ENCODE data around the gene GRIA3.
A peak's percentile ranks its signal among the peaks of the same experiment; 100 is the strongest.

Gene GRIA3

DNA sequence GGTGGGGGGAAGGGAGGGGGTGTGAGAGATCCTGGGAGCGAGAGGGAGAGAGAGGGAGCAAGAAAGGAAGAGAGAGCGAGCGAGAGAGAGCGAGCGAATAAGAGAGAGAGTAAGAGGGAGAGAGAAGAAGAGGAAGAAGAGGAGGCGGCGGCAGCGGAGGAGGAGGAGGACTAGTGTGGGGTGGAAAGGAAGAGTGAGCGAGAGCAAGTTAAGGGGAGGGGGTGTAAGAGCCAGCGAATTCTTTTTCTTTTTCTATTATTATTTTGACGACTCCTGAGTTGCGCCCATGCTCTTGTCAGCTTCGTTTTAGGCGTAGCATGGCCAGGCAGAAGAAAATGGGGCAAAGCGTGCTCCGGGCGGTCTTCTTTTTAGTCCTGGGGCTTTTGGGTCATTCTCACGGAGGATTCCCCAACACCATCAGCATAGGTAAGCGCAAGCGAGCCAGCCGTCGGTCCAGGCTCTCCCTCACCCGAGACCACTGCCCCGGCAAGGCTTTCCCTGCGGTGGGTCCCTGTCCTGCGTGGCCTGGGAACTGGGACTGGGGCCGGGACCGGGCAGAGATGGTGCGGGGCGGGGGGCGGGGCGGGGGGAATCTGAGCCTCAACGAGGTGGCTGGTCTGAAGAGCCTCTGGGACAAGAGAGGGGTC, at the start of gene GRIA3:
GRIA3 (plus strand) TSS at position 60 of the 647 bp plus-strand sequence; CDS start at position 318, 258 bp downstream.
- no peak for DNase-seq (ENCODE audit: low spot score)

DNA sequence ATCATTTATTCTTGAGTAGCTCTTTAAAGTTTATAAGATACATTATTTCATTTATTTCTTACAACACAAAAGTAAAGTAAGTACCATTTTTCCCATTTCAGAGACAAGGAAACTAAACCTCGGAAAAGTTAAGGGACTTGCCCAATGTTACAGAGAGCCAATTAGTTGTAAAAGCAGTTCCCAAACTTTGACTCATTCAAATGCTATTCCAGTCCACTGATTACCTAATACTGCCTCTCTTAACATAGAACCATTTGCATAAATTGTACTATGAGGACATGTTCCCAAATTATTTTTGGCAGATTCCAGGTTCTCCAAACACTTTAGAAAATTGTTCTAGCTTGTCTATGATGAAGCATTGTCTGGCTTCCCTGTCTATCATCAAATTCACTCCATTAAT, 45.6 kb upstream of the GRIA3 start:
- DNase-seq (ENCODE audit: low spot score): no peak

DNA sequence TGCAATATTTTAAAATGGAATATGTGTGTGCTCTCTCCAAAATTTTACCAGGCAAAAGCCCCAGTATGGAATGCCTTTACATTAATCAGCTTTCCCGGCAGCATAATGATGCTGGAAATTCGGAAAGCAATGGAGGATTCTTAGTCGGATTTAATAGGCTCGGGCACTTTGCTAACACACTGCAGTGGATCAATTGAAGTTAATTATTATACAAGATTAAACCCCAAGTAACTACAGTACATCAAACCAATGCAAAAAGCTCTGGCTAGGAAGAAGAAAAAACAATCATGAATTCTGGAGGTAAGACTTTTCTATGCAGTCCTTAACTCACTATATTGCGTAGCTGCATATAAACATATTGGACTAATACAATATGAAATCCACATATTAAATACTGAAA, 43.6 kb upstream of the GRIA3 start:
- DNase-seq (ENCODE audit: low spot score): no peak

DNA sequence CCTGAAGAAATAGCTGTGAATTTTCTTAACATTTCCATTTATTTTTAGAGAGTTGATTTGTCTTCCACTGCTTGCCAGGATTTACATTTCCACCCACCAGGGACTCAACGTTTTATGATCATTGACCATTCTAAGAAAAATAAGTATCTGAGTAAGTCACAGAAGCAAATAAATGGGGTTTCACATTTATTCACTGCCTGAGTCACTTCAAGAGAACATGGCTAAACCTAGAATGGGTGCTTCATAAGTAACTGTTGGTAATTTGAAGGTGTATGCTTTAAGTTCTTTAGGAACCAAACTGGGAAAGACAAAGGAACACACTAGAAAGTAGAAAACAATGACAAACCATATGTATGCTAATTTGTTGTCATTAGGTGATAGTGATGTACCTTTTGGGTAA, 43.2 kb upstream of the GRIA3 start:
- no peak for DNase-seq (ENCODE audit: low spot score)

DNA sequence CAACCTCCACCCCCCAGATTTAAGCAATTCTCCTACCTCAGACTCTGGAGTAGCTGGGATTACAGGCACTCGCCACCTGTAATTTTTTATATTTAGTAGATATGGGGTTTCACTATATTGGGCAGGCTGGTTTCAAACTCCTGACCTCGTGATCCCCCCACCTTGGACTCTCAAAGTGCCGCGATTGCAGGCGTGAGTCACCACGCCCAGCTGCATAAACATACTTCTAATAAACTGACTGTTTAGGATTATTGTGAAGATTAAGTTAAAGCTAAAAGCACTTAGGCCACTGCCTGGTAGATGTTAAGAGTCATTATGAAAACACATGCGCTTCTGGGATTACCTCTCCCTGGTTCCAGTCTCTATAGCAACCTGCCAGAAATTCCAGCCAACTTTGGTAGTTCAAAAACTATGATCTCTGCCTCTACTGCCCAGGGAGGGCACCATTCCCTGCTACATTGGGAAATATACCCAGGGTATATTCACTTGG, 30.2 kb upstream of the GRIA3 start:
- no peak for DNase-seq (ENCODE audit: low spot score)

DNA sequence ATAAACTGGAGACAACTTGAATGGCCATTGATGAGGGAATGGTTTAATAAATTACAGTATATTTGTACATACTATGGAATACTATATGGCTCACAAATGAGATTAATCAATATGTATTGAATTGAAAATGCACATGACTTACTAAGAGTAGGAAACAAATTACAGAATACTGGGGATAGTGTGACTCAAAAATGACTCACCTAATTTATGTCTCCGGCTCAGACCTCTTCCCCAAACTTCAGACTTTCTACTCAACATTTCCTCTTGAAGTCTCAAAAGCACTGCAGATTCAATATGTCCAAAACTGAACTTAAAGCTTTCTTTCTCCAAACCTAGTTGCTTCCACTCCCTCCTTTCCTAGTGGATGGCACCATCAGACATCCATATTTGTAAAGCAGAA, 28.8 kb upstream of the GRIA3 start:
- DNase-seq (ENCODE audit: low spot score): no peak

DNA sequence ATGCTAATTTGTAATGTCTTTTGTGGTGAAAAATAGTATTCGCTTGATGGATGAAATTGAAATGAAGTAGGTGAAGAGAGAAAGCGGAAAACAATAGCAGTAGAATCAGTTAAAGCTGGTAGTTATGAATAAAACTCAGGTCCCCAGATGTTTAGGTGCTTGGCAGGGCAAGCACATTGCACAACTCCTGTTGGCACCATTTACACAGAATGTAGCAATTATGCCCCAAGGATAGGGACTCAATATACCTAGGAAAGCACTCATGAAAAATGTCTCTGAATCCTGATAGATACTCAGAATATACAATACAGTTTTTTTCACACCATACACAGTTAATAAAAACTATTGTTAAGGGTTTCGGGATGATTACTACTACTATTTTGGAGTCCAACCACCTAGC, 26.5 kb upstream of the GRIA3 start:
- no peak for DNase-seq (ENCODE audit: low spot score)

DNA sequence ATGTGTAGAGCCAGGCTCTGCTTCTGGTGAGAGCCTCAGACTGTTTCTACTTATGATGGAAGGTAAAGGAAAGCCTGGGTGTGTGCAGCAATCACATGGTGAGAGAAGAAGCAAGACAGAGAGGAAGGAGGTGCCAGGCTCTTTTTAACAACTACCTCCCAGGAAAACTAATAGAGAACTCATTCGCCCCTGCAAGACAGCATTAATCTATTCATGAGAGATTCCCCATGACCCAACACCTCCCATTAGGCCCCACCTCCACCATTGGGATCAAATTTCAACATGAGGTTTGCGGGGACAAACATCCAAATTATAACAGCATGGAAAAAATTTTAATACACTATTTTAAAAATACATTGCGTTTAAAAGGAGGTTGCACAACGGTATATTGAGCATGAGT, 24.7 kb upstream of the GRIA3 start:
- DNase-seq (ENCODE audit: low spot score): no peak

DNA sequence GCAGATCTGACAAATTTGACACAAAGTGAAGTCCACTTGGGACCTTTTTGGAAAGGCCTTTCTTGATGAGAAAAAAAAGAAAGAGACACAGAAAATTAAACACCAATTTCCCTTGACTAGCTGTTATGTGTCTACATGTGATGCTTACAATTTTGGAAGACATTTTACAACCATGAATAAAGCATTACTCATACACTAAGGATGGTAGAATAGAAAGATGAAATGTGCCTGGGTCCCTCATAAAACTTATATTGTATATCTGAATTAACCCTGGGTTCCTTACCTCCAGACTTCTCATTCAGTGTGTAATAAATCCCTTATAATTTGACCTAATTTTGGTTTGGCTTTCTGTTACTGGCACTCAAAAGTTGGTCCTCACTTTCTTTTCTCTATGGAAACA, 16.5 kb upstream of the GRIA3 start:
- no peak for DNase-seq (ENCODE audit: low spot score)

DNA sequence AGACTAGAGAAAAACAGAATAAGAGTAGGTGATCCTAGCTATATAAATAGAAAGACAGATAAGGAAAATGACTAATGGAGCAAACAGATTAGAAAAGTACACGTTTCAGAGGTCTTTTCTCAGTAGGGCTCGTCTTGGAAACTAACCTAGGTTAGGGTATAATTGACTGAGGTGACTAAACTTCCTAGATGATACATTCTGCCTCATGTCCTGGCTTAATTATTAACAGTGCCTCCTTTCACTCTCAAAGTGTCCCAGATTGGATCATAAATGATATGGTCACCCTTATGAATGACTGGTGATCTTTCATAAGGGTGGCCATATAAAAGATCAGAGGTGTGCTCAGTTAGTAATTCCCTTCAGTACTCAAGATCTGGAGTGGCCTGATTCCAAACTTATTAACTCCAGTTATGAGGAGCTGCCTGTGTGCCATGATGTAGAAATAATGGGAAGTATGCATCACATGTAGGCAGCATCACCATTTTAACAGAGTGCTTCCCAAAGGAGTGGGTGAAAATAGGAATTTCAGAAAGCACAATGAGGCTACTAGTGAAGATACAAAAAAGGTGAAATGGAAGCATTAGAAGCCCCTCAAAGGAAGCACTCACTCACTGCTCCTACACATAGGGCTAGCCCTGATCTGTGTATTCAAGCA, 14.7 kb upstream of the GRIA3 start:
- no peak for DNase-seq (ENCODE audit: low spot score)

DNA sequence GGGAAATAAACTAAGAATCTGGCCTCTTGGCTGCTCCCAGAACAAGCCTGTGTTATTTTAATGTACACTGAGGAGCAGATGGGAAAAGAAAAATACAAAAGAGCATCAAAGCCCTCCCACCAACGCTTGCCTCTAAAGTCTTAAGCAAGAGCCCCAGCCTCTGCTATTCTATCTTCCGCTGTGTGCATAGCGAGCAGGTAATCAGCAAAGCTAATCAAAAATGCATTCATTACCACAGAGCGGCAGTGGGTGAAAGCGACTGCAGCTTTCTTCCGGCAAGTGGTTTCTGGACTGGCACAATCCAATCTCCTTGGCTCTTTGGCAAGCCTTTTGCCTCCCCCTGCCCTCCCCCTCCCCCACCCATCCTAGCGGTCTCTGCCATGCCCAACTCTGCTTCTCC, 13.5 kb upstream of the GRIA3 start:
- no peak for DNase-seq (ENCODE audit: low spot score)

DNA sequence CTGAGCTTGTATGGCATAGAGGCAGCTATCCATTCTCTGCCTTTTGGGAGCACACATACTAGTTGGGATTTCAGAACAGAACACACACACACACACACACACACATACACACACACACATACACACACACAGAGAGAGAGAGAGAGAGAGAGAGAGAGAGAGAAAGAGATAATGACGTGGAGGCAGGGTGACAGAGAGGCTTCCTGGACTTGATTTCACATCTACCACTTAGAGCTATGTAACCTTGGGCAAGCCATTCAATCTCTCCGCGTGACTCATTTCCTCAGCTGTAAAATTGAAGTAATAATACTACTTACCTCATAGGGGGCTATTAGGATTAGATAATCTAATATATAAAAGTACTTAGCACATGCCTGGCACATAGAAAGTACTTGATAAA, 12.3 kb upstream of the GRIA3 start:
- DNase-seq (ENCODE audit: low spot score): no peak

DNA sequence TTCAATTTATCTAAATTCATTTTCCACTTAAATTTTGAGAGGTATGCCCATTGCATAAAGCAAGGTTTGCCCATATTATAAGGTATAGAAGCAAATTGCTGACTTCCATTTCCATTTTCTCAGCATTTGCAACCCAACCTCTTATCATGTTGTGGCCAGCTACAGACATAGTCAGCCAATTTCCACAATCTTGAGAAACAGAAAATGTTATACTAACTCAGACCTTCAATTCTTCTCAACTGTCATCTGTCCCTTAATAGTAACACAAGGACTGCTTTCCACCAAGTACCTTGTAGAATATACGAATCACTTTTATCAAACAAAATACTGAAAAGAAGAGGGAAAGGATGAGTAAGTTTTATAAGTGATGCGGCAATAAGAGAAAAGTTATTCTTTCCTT, 11.2 kb upstream of the GRIA3 start:
- no peak for DNase-seq (ENCODE audit: low spot score)

DNA sequence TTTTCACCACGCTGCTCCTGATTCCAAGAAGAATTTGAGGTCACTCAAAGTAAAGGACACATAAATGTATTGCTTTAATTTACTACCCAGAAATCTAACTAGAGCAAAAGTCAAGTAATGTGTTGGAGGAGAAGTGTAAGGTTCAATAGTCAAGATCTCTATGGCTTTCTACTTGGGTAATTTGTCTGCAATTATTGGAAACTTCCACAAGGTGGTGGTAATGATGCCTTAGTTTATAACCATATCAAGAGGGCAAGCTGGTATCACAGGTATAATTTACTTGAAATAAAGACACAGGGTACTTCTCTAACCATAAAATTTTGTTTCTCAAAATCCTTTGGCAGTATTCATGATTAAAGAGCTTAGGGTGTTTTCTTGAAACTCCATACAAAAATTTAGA, 10.2 kb upstream of the GRIA3 start:
- peak; percentile 27 for DNase-seq (ENCODE audit: low spot score)

DNA sequence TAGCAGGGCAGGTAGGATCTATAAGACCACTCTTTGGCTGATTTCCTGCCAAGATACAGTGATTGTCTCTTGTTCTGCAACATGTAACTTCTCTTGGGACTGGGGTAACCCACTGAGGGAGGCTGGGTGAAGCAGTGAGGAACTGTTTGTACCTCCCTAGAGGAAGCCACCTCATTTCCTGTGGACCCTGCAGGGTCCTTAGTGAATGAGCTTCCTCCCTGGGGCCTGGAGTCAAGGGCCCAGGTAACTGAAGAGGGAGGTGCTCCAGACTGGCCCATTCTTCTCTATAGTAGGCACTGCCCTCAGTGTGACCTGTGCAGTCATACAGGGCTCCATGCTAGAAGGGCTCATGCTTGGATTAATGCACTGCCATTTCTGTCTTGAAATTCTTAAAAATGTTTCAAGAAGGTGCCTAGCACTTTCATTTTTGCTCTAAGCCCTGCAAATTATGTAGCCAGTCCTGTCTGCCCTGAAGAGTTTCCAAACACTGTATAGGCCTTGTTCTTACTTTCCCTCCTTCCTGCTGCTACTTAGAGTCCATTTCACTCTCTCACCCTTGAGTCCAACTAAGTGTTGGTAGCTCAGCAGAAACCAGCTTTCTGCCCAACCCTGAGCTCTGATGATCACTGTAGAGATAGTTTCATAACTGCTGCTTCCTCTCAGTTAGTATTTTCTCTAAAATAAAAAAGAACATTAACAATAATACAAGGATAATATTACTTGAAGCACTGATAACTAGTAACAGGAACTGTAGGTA, 8.5 kb upstream of the GRIA3 start:
- DNase-seq (ENCODE audit: low spot score): no peak

DNA sequence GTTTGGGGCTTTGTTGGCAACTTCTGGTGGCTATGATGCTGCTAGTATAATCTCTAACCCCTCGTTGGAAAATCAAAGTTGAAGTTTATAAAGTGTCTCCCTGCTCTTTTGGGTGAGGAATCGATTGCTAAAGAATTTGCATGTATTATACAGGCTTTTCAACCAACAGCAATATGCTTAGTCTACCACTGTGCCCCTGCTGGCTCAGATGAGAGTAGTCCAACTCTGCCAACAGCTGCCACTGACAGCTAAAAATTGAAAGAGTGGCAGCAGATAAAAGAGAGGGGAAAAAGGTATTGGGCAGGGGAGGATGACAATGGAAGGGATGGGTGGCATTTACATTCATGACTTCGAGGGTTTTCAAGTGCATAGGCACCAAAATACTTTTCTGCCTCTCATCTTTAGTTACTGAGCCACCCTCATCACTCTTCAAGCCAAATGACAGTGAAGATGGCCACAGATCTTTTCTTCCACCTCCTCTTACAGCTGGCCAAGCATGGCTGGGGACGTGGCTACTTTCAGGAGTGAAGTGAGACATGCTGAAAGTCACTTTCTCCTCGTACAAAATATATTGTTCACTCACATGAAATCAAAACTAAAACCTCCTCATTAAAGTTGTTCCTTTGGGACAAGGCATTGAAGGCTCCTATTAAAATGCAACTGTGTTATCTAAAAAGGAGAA, 2.7 kb upstream of the GRIA3 start:
- no peak for DNase-seq (ENCODE audit: low spot score)

DNA sequence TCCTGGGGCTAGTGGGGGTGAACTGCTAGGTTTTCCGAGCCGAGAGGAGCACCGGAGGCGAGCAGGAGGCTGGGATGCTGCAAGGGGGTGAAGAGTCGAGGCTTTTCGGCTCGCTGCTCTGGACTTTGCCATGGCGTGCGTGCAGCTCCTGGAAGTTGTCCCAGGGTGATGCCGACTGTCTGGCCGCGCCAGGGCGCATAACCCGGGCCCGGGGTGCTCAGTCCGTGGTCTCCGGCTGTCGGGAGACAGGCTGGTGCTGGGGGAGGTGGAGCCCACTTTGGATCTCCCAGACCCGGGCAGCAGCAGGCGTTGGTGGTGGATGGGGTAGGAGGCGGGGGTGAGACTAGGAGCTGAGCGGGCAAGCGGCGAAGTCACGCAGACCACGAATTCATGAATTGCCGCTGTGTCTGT, 793 bp downstream of the GRIA3 start:
- DNase-seq (ENCODE audit: low spot score): no peak

DNA sequence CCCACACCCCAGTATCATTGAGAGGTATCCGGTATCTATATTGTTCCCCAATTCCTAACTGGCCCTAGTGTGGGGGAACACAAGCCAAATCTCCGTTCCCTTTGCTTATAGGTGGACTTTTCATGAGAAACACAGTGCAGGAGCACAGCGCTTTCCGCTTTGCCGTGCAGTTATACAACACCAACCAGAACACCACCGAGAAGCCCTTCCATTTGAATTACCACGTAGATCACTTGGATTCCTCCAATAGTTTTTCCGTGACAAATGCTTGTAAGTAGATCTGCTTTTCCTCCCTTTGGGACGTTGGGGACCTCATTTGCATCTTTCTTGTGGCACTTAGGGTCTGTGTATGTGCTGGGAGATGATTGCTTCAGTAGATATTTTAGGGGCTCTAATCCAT, 1.6 kb downstream of the GRIA3 start:
- no peak for DNase-seq (ENCODE audit: low spot score)

DNA sequence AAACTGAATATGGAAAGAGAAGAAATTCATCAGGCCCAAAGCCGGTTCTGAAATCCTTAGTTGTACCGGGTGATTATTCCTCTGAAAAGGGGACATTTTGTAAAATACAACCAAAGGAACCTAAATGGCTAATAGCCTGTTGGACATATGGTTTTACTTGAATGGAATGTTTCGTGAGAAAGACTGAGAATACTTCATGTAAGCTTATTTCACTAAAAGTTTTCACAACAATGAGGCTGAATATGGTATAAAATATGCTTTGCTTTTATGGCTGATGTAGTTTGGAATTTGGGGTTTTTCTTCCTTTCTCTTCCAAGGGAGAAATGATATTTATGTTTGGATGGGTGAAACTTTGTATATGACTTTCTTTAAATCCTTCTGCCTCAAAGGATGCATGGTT, 2.7 kb downstream of the GRIA3 start:
- DNase-seq (ENCODE audit: low spot score): no peak

DNA sequence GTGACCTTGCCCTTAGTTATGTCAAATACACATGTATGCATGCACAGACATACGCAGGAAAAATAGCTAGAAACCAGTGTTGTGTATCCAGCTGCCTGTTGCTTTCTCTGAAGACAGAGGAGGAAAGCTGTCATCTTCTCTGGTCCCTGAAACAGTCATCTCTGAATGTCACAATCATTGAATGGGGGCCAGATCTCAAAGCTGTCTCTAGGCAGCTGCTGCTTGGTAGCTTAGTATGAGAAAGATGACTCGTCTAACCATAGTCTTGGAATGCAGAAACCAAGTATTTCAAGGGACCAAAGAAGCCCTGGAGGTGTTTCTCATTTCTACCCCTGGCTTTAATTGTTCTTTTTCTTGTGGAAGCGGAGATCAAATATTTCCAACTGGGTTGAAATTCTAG, 4.0 kb downstream of the GRIA3 start:
- no peak for DNase-seq (ENCODE audit: low spot score)

DNA sequence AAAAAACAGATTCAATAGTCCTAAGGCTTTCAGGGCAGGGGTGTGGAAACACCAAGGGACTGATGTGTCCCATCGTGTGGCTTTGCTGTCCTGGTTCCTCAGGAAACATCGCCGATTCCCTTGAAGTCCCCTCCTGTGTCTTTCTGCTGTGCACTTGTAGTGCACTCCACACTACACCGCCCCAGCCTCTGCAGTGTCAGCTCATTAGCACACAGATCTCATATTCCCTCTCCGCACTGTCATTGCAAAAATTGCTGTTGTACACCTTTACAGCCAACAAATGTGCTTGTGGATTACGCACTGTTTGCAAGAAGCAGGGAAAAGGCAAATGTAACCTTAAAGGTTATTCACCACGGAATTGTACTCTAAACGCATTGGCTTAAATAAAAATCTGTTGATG, 5.3 kb downstream of the GRIA3 start:
- DNase-seq (ENCODE audit: low spot score): no peak

DNA sequence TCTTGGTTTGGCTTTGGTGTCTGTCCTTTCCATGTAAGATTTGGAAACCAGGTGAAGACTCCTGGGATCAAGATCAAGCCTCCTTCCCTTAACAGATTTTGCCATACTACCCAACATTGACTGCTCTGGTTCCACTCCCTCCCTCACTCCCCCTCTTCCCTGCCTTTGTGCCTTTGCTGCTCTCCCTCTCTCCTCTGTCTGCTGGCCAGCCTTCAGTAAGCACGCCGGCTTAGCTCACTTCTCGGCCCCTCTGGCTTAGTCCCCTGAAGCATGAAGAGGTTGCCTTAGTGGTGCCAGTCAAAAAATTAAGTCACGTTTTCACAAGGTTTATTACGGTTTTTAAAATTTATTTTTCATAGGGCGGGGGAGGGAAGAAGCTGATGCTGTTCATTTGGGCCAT, 6.0 kb downstream of the GRIA3 start:
- DNase-seq (ENCODE audit: low spot score): no peak

DNA sequence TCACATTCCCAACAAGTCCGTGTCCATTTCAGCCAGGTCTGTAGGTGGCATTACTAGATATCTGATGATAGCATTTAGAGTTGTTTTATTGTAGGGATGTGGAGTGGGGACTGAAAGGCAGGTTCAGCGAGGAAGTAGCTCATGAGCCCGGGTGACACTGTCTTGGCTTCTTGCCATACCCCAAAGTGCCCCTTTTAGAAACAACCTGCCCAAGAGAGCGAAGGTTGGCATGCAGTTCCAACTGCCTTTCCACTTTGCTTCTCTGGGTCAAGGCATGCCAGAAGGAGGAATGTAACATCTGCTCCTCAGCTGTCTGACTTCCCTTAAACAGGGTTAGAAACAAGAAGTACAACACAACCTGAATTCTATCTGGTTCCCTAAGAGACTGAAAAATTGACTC, 9.0 kb downstream of the GRIA3 start:
- no peak for DNase-seq (ENCODE audit: low spot score)
